T-helper 2 cell treated with Interferon-gamma antibody and Interleukin-4, amounts not matched to agents 5 μg/mL and 100 μg/mL, for 36 hours (primary cell): ENCODE results near the gene FOXN1.
"Not testable (repeated sequence)": the region's sequence is repeated elsewhere in the genome, so short reads cannot be mapped to it uniquely, and the experiment has no call there.

Source experiments
- DNase-seq: peaks from one replicate; pipeline ENCODE4 v3.0.0; 2021; ENCODE audit warnings: low spot score
- H3K27ac Mint-ChIP-seq: one replicate; pipeline ENCODE4 v1.8.0; 2021; ENCODE audit warnings: mild to moderate bottlenecking, mixed read lengths
- H3K27me3 Mint-ChIP-seq: one replicate; pipeline ENCODE4 v1.8.0; 2021; ENCODE audit warnings: low read depth, mixed read lengths
- H3K36me3 Mint-ChIP-seq: one replicate; pipeline ENCODE4 v1.8.0; 2021; ENCODE audit warnings: low read depth, mixed read lengths
- H3K4me1 Mint-ChIP-seq: one replicate; pipeline ENCODE4 v1.8.0; 2021; ENCODE audit warnings: low read depth, mixed read lengths
- H3K4me3 Mint-ChIP-seq: one replicate; pipeline ENCODE4 v1.8.0; 2022; ENCODE audit warnings: mild to moderate bottlenecking, moderate library complexity, mixed read lengths
- H3K9me3 Mint-ChIP-seq: one replicate; pipeline ENCODE4 v1.8.0; 2021; ENCODE audit warnings: mixed read lengths

Gene FOXN1

GRCh38 chr17:28519236-28519635 lies 13.1 kb downstream of the FOXN1 start:
- no peaks in the 10 kb centered on the region for H3K9me3 Mint-ChIP-seq
- DNase-seq, result no peak
- no peak overlapping the region for H3K27ac Mint-ChIP-seq

GRCh38 chr17:28520687-28521086 lies 14.5 kb downstream of the FOXN1 start:
- Mint-ChIP-seq H3K36me3 (no peaks in the 10 kb centered on the region), H3K4me1 (no peaks in the 10 kb centered on the region), H3K27me3 (peaks cover 5% of the 10 kb centered on the region), H3K9me3 (no peaks in the 10 kb centered on the region), H3K27ac (no peak overlapping the region), H3K4me3 (no peak overlapping the region)
- no peak for DNase-seq

More at GRCh38 chr17:28519236-28519635, 13.1 kb downstream of the FOXN1 start:
- H3K4me1 Mint-ChIP-seq, result no peaks in the 10 kb centered on the region
- H3K27me3 Mint-ChIP-seq, result peaks cover 5% of the 10 kb centered on the region
- H3K36me3 Mint-ChIP-seq, result no peaks in the 10 kb centered on the region
- no peak overlapping the region for H3K4me3 Mint-ChIP-seq

GRCh38 chr17:28521311-28522085 lies 15.3 kb downstream of the FOXN1 start:
- DNase-seq, result no peak
- Mint-ChIP-seq H3K4me3 (no peak overlapping the region), H3K36me3 (no peaks in the 10 kb centered on the region), H3K4me1 (no peaks in the 10 kb centered on the region), H3K27me3 (peaks cover 5% of the 10 kb centered on the region), H3K27ac (no peak overlapping the region), H3K9me3 (no peaks in the 10 kb centered on the region)

- not testable (repeated sequence) for H3K27me3 Mint-ChIP-seq, H3K4me1 Mint-ChIP-seq, H3K9me3 Mint-ChIP-seq, H3K27ac Mint-ChIP-seq, H3K36me3 Mint-ChIP-seq, DNase-seq, H3K4me3 Mint-ChIP-seq
Measured at GRCh38 chr17:28522281-28522680, 16.1 kb downstream of the FOXN1 start.

- H3K4me1 Mint-ChIP-seq, result no peaks in the 10 kb centered on the region
- no peaks in the 10 kb centered on the region for H3K9me3 Mint-ChIP-seq
- H3K27ac Mint-ChIP-seq, result no peak overlapping the region
- no peaks in the 10 kb centered on the region for H3K36me3 Mint-ChIP-seq
- H3K4me3 Mint-ChIP-seq, result no peak overlapping the region
- no peak for DNase-seq
- peaks cover 5% of the 10 kb centered on the region for H3K27me3 Mint-ChIP-seq
Measured at GRCh38 chr17:28523186-28523585, 17.0 kb downstream of the FOXN1 start.

GRCh38 chr17:28523876-28524275 lies 17.7 kb downstream of the FOXN1 start:
- no peak overlapping the region for H3K4me3 Mint-ChIP-seq
- H3K27ac Mint-ChIP-seq, result no peak overlapping the region
- no peaks in the 10 kb centered on the region for H3K4me1 Mint-ChIP-seq
- no peaks in the 10 kb centered on the region for H3K36me3 Mint-ChIP-seq
- no peaks in the 10 kb centered on the region for H3K9me3 Mint-ChIP-seq
- peaks cover 4% of the 10 kb centered on the region for H3K27me3 Mint-ChIP-seq
- no peak for DNase-seq

GRCh38 chr17:28524476-28525424 lies 18.6 kb downstream of the FOXN1 start:
- H3K36me3 Mint-ChIP-seq, result no peaks in the 10 kb centered on the region
- H3K9me3 Mint-ChIP-seq, result no peaks in the 10 kb centered on the region
- H3K4me1 Mint-ChIP-seq, result no peaks in the 10 kb centered on the region
- no peak for DNase-seq
- no peak overlapping the region for H3K4me3 Mint-ChIP-seq
- no peak overlapping the region for H3K27ac Mint-ChIP-seq
- peaks cover 2% of the 10 kb centered on the region for H3K27me3 Mint-ChIP-seq

GRCh38 chr17:28526381-28526780 lies 20.2 kb downstream of the FOXN1 start:
- no peak for DNase-seq
- Mint-ChIP-seq H3K27me3 (peaks cover 2% of the 10 kb centered on the region), H3K27ac (no peak overlapping the region), H3K4me1 (no peaks in the 10 kb centered on the region), H3K9me3 (no peaks in the 10 kb centered on the region), H3K36me3 (no peaks in the 10 kb centered on the region), H3K4me3 (no peak overlapping the region)

GRCh38 chr17:28527181-28527681 lies 21.1 kb downstream of the FOXN1 start:
- no peaks in the 10 kb centered on the region for H3K36me3 Mint-ChIP-seq
- H3K4me1 Mint-ChIP-seq, result no peaks in the 10 kb centered on the region
- H3K9me3 Mint-ChIP-seq, result no peaks in the 10 kb centered on the region
- peaks cover 2% of the 10 kb centered on the region for H3K27me3 Mint-ChIP-seq
- no peak overlapping the region for H3K27ac Mint-ChIP-seq
- no peak overlapping the region for H3K4me3 Mint-ChIP-seq
- DNase-seq, result no peak

- Mint-ChIP-seq H3K9me3 (no peaks in the 10 kb centered on the region), H3K4me3 (no peak overlapping the region), H3K36me3 (no peaks in the 10 kb centered on the region), H3K27me3 (peaks cover 2% of the 10 kb centered on the region), H3K4me1 (no peaks in the 10 kb centered on the region), H3K27ac (no peak overlapping the region)
- no peak for DNase-seq
Measured at GRCh38 chr17:28527859-28528258, 21.7 kb downstream of the FOXN1 start.

- no peak overlapping the region for H3K27ac Mint-ChIP-seq
- no peaks in the 10 kb centered on the region for H3K36me3 Mint-ChIP-seq
- H3K4me1 Mint-ChIP-seq, result no peaks in the 10 kb centered on the region
- no peaks in the 10 kb centered on the region for H3K9me3 Mint-ChIP-seq
- peaks cover 2% of the 10 kb centered on the region for H3K27me3 Mint-ChIP-seq
- no peak for DNase-seq
- H3K4me3 Mint-ChIP-seq, result no peak overlapping the region
Measured at GRCh38 chr17:28528327-28529012, 22.3 kb downstream of the FOXN1 start.

- no peak for DNase-seq
- Mint-ChIP-seq H3K9me3 (no peaks in the 10 kb centered on the region), H3K27ac (no peak overlapping the region)
Measured at GRCh38 chr17:28529013-28529400, 22.9 kb downstream of the FOXN1 start.

GRCh38 chr17:28530250-28530649 lies 24.1 kb downstream of the FOXN1 start:
- Mint-ChIP-seq H3K4me3 (no peak overlapping the region), H3K4me1 (no peaks in the 10 kb centered on the region), H3K36me3 (no peaks in the 10 kb centered on the region), H3K27me3 (peaks cover 2% of the 10 kb centered on the region), H3K27ac (no peak overlapping the region), H3K9me3 (no peaks in the 10 kb centered on the region)
- no peak for DNase-seq

More at GRCh38 chr17:28529013-28529400, 22.9 kb downstream of the FOXN1 start:
- Mint-ChIP-seq H3K36me3 (no peaks in the 10 kb centered on the region), H3K27me3 (peaks cover 2% of the 10 kb centered on the region), H3K4me1 (no peaks in the 10 kb centered on the region), H3K4me3 (no peak overlapping the region)

- no peak overlapping the region for H3K4me3 Mint-ChIP-seq
- no peaks in the 10 kb centered on the region for H3K36me3 Mint-ChIP-seq
- no peak for DNase-seq
- H3K9me3 Mint-ChIP-seq, result no peaks in the 10 kb centered on the region
- no peaks in the 10 kb centered on the region for H3K4me1 Mint-ChIP-seq
- H3K27me3 Mint-ChIP-seq, result peaks cover 2% of the 10 kb centered on the region
- no peak overlapping the region for H3K27ac Mint-ChIP-seq
Measured at GRCh38 chr17:28530926-28531325, 24.8 kb downstream of the FOXN1 start.
